OCI-LY3 (cell line): ENCODE results near the gene PARD6G.
"Not testable (repeated sequence)": the region's sequence is repeated elsewhere in the genome, so short reads cannot be mapped to it uniquely, and the experiment has no call there.

Experiments
- H2AFZ ChIP-seq: fragments of 200-600, 300-600 bp; shearing (Covaris generic); 2 replicates; pipeline ENCODE4 v1.6.0; 2014; ENCODE audit warnings: antibody characterized with exemption, low read depth, low read length
- H3K27ac ChIP-seq: fragments of 200-600, 300-600 bp; sonication (generic); 2 replicates; pipeline ENCODE4 v1.5.1; 2014; ENCODE audit warnings: mild to moderate bottlenecking, low read length, moderate library complexity, mixed read lengths
- H3K27me3 ChIP-seq: fragments of 200-600, 300-600 bp; sonication (generic); 2 replicates; pipeline ENCODE4 v1.6.1; 2014; ENCODE audit warnings: low read depth, low read length, mixed read lengths
- H3K36me3 ChIP-seq: fragments of 200-600, 300-600 bp; sonication (generic); replicated peaks from 2 replicates; pipeline ENCODE3; 2014; ENCODE audit warnings: low read depth, low read length, mixed read lengths
- H3K4me1 ChIP-seq: fragments of 300-600, 200-600 bp; sonication (generic); 2 replicates; pipeline ENCODE4 v1.6.1; 2014; ENCODE audit warnings: low read length, mixed read lengths
- H3K4me2 ChIP-seq: fragments of 200-600, 300-600 bp; sonication (generic); 2 replicates; pipeline ENCODE4 v1.6.1; 2014; ENCODE audit warnings: low read length, mixed read lengths
- H3K4me3 ChIP-seq: fragments of 300-600, 200-600 bp; sonication (generic); 2 replicates; pipeline ENCODE4 v1.5.1; 2014; ENCODE audit warnings: antibody characterized with exemption, mild to moderate bottlenecking, low read length, moderate library complexity
- H3K79me2 ChIP-seq: fragments of 300-600, 200-600 bp; shearing (Covaris generic); 2 replicates; pipeline ENCODE4 v1.6.1; 2014; ENCODE audit warnings: mild to moderate bottlenecking, low read length, mixed read lengths
- H3K9ac ChIP-seq: fragments of 300-600, 200-600 bp; shearing (Covaris generic); 2 replicates; pipeline ENCODE4 v1.6.0; 2014; ENCODE audit warnings: mild to moderate bottlenecking, low read length, moderate library complexity
- H3K9me3 ChIP-seq: fragments of 200-600, 300-600 bp; shearing (Covaris generic); 2 replicates; pipeline ENCODE4 v1.6.1; 2014; ENCODE audit warnings: low read length, mixed read lengths; ENCODE audit not compliant: insufficient read depth
- H4K20me1 ChIP-seq: fragments of 200-600, 300-600 bp; sonication (generic); 2 replicates; pipeline ENCODE4 v1.6.1; 2016; ENCODE audit warnings: low read length, mixed read lengths; ENCODE audit not compliant: insufficient read depth
- CTCF ChIP-seq: fragments of 200-600, 300-600 bp; sonication (generic); IDR thresholded peaks from 2 replicates; pipeline ENCODE4 v1.5.1; 2014; ENCODE audit warnings: antibody characterized with exemption, low read length, low read depth
- EZH2phosphoT487 ChIP-seq: fragments of 200-600 bp; shearing (Covaris generic); IDR thresholded peaks from 2 replicates; pipeline ENCODE4 v1.6.1; 2018; ENCODE audit warnings: antibody characterized with exemption, mixed run types, low read depth

The PARD6G gene

GRCh38 chr18:80247393-80247841 is at the start of gene PARD6G:
Gene PARD6G (minus strand): TSS chr18:80247514. CDS start chr18:80247348, 166 bp downstream.
- H3K9ac ChIP-seq = peak within 1 kb of the TSS; percentile 73
- TF ChIP-seq EZH2phosphoT487 (no peak), CTCF (peak; percentile 40; the same call in 1 of the 2 replicates)
- H4K20me1 ChIP-seq = peaks cover 12% of the 10 kb centered on the region; the same call in 1 of the 2 replicates
- H3K27ac ChIP-seq = no peak within 1 kb of the TSS
- peaks cover 8% of the 10 kb centered on the region for H3K4me1 ChIP-seq
- no peaks in the 10 kb centered on the region for H3K9me3 ChIP-seq
- H3K4me2 ChIP-seq = peak within 1 kb of the TSS; percentile 89
- peaks cover 41% of the 10 kb centered on the region for H3K27me3 ChIP-seq
- H3K79me2 ChIP-seq = no peaks in the 10 kb centered on the region
- peak within 1 kb of the TSS; percentile 77 for H3K4me3 ChIP-seq
- H3K36me3 ChIP-seq = no peaks in the 10 kb centered on the region
- H2AFZ ChIP-seq = peak within 1 kb of the TSS; percentile 52

GRCh38 chr18:80262241-80263033 is 15.1 kb upstream of the PARD6G start:
- not testable (repeated sequence) for H3K9ac ChIP-seq, H3K9me3 ChIP-seq, H3K36me3 ChIP-seq, H2AFZ ChIP-seq, H4K20me1 ChIP-seq, H3K4me2 ChIP-seq, H3K27ac ChIP-seq, H3K4me3 ChIP-seq, H3K4me1 ChIP-seq, H3K27me3 ChIP-seq, H3K79me2 ChIP-seq
- TF ChIP-seq CTCF = peak; percentile 71

GRCh38 chr18:80259610-80260009 is 12.3 kb upstream of the PARD6G start:
- H3K9ac ChIP-seq = no peak overlapping the region
- no peaks in the 10 kb centered on the region for H3K4me1 ChIP-seq
- no peak overlapping the region for H3K27ac ChIP-seq
- no peak overlapping the region for H3K4me2 ChIP-seq
- TF ChIP-seq CTCF (no peak), EZH2phosphoT487 (no peak)
- H2AFZ ChIP-seq = no peak overlapping the region
- no peaks in the 10 kb centered on the region for H4K20me1 ChIP-seq
- H3K79me2 ChIP-seq = no peaks in the 10 kb centered on the region
- H3K9me3 ChIP-seq = no peaks in the 10 kb centered on the region
- H3K36me3 ChIP-seq = no peaks in the 10 kb centered on the region
- H3K4me3 ChIP-seq = no peak overlapping the region
- peaks cover 35% of the 10 kb centered on the region for H3K27me3 ChIP-seq

GRCh38 chr18:80258640-80259039 is 11.3 kb upstream of the PARD6G start:
- no peak for TF ChIP-seq CTCF
- no peak for TF ChIP-seq EZH2phosphoT487

More at GRCh38 chr18:80258640-80259039, 11.3 kb upstream of the PARD6G start:
- Histone ChIP-seq H2AFZ (no peak overlapping the region), H3K4me2 (no peak overlapping the region), H3K4me1 (no peaks in the 10 kb centered on the region), H3K27ac (no peak overlapping the region), H3K9me3 (no peaks in the 10 kb centered on the region), H4K20me1 (no peaks in the 10 kb centered on the region), H3K9ac (no peak overlapping the region), H3K36me3 (no peaks in the 10 kb centered on the region), H3K79me2 (no peaks in the 10 kb centered on the region), H3K27me3 (peaks cover 44% of the 10 kb centered on the region), H3K4me3 (no peak overlapping the region)
